IMR-90 (cell line): ENCODE data around the gene BRMS1. TPM values are rescaled to one million over a fixed set of nuclear protein-coding genes. Genes with fewer than 3 reads are reported as not detected.

Source experiments
- ATAC-seq: fragments of 200-7000 bp; cut with Tn5 transposase; 2 replicates; pipeline ENCODE4 v1.9.1; 2020; ENCODE audit warnings: low read depth, mild to moderate bottlenecking, moderate library complexity
- BruUV-seq: library from RNA; stranded (reverse); fragments of 400-500 nt; replicated peaks from 2 replicates; lab custom pipeline; 2021; lab: Mats Ljungman, UMichigan
- CTCF ChIA-PET: fragments of 300-600 bp; formaldehyde crosslinking; extraction: SDS; loops from one replicate; lab custom pipeline; 2021; ENCODE audit warnings: antibody characterized with exemption; lab: Yijun Ruan, JAX
- POLR2A ChIA-PET: fragments of 300-600 bp; sonication (Branson Sonifier 250); formaldehyde crosslinking; loops from one replicate; lab custom pipeline; 2022; ENCODE audit warnings: antibody characterized with exemption; ENCODE audit not compliant: unreplicated experiment; lab: Charles Lee
- DNase-seq: peaks from one replicate; pipeline ENCODE4 v3.0.0; 2013
- H2AFZ ChIP-seq: replicated peaks from 2 replicates; pipeline ENCODE3; 2013; ENCODE audit warnings: low read length, mild to moderate bottlenecking; ENCODE audit not compliant: poor library complexity
- H2AK5ac ChIP-seq: 2 replicates; pipeline ENCODE4 v1.6.1; 2013; ENCODE audit warnings: low read depth, low read length, inconsistent platforms
- H2AK9ac ChIP-seq: replicated peaks from 2 replicates; pipeline ENCODE3; 2013; ENCODE audit warnings: mild to moderate bottlenecking, low read depth, low read length, moderate library complexity; ENCODE audit not compliant: poor library complexity
- H2BK120ac ChIP-seq: 2 replicates; pipeline ENCODE4 v1.6.1; 2013; ENCODE audit warnings: low read depth, low read length, inconsistent platforms
- H2BK15ac ChIP-seq: 3 replicates; pipeline ENCODE4 v1.6.1; 2013; ENCODE audit warnings: low read depth, low read length, inconsistent platforms
- H2BK20ac ChIP-seq: 2 replicates; pipeline ENCODE4 v1.6.1; 2013; ENCODE audit warnings: low read depth, mild to moderate bottlenecking, inconsistent platforms, low read length, moderate library complexity
- H2BK5ac ChIP-seq: 2 replicates; pipeline ENCODE4 v1.6.1; 2013; ENCODE audit warnings: mild to moderate bottlenecking, low read depth, low read length, inconsistent platforms; ENCODE audit not compliant: poor library complexity, severe bottlenecking
- H3K14ac ChIP-seq: replicated peaks from 2 replicates; pipeline ENCODE4 v1.6.1; 2013; ENCODE audit warnings: low read depth, low read length, inconsistent platforms
- H3K18ac ChIP-seq: 2 replicates; pipeline ENCODE4 v1.6.1; 2013; ENCODE audit warnings: low read depth, low read length, control low read depth
- H3K23ac ChIP-seq: 2 replicates; pipeline ENCODE4 v1.6.1; 2013; ENCODE audit warnings: low read depth, low read length, inconsistent platforms
- H3K27ac ChIP-seq: 2 replicates; pipeline ENCODE4 v1.5.1; 2013; ENCODE audit warnings: mild to moderate bottlenecking, control low read depth, low read length; ENCODE audit not compliant: insufficient read depth
- H3K27me3 ChIP-seq: 2 replicates; pipeline ENCODE4 v1.6.1; 2013; ENCODE audit warnings: low read length; ENCODE audit not compliant: control insufficient read depth, insufficient read depth
- H3K36me3 ChIP-seq: 2 replicates; pipeline ENCODE4 v1.6.1; 2013; ENCODE audit warnings: low read length, mixed read lengths; ENCODE audit not compliant: control insufficient read depth, insufficient read depth
- H3K4ac ChIP-seq: 2 replicates; pipeline ENCODE4 v1.6.1; 2013; ENCODE audit warnings: low read depth, low read length, inconsistent platforms
- H3K4me1 ChIP-seq: 2 replicates; pipeline ENCODE4 v1.6.1; 2013; ENCODE audit warnings: low read length, mixed read lengths; ENCODE audit not compliant: control insufficient read depth, insufficient read depth
- H3K4me2 ChIP-seq: 2 replicates; pipeline ENCODE4 v1.6.1; 2013; ENCODE audit warnings: low read depth, mild to moderate bottlenecking, control low read depth, low read length, moderate library complexity
- H3K4me3 ChIP-seq: 2 replicates; pipeline ENCODE4 v1.5.1; 2013; ENCODE audit warnings: low read depth, mild to moderate bottlenecking, control low read depth, low read length, moderate library complexity; ENCODE audit not compliant: insufficient read depth
- H3K56ac ChIP-seq: 2 replicates; pipeline ENCODE4 v1.6.1; 2013; ENCODE audit warnings: low read length, inconsistent platforms; ENCODE audit not compliant: insufficient read depth; ENCODE audit errors: extremely low read depth
- H3K79me1 ChIP-seq, 2 experiments: 2 replicates each; pipeline ENCODE4 v1.6.1; 2013; ENCODE audit warnings: low read length in 2 of 2, inconsistent platforms in 1 of 2, low read depth in 1 of 2
- H3K9ac ChIP-seq: 2 replicates; pipeline ENCODE4 v1.6.1; 2013; ENCODE audit warnings: low read depth, low read length, control low read depth
- H3K9me1 ChIP-seq: 2 replicates; pipeline ENCODE4 v1.6.1; 2013; ENCODE audit warnings: low read length, inconsistent platforms; ENCODE audit not compliant: insufficient read depth
- H3K9me3 ChIP-seq: 2 replicates; pipeline ENCODE4 v1.6.1; 2013; ENCODE audit warnings: low read length; ENCODE audit not compliant: control insufficient read depth, insufficient read depth
- H4K20me1 ChIP-seq: 2 replicates; pipeline ENCODE4 v1.6.1; 2013; ENCODE audit warnings: low read length, inconsistent platforms; ENCODE audit not compliant: insufficient read depth
- H4K5ac ChIP-seq: 2 replicates; pipeline ENCODE4 v1.6.1; 2013; ENCODE audit warnings: mild to moderate bottlenecking, low read depth, low read length, control low read depth
- H4K8ac ChIP-seq, 2 experiments: 2 replicates each; pipeline ENCODE4 v1.6.1; 2013; ENCODE audit warnings: low read depth in 2 of 2, low read length in 2 of 2, control low read depth in 1 of 2, inconsistent platforms in 1 of 2
- H4K91ac ChIP-seq: 2 replicates; pipeline ENCODE4 v1.6.1; 2013; ENCODE audit warnings: low read depth, low read length, inconsistent platforms; ENCODE audit not compliant: insufficient read depth
- BHLHE40 ChIP-seq: fragments of 150-350 bp; IDR thresholded peaks from 2 replicates; pipeline ENCODE4 v1.6.1; 2016; ENCODE audit warnings: mild to moderate bottlenecking, low read depth, low read length
- CEBPB ChIP-seq: IDR thresholded peaks from 2 replicates; pipeline ENCODE4 v1.6.1; 2012; ENCODE audit warnings: low read depth, low read length, improper control_type of control experiment
- CHD1 ChIP-seq: IDR thresholded peaks from 2 replicates; pipeline ENCODE4 v1.6.1; 2012; ENCODE audit warnings: low read depth, low read length, improper control_type of control experiment
- FOS ChIP-seq: fragments of 150-350 bp; IDR thresholded peaks from 2 replicates; pipeline ENCODE4 v1.6.1; 2016; ENCODE audit warnings: low read depth, low read length
- MAFK ChIP-seq: IDR thresholded peaks from 2 replicates; pipeline ENCODE4 v1.6.1; 2012; ENCODE audit warnings: low read depth, low read length, improper control_type of control experiment
- MAZ ChIP-seq: IDR thresholded peaks from 2 replicates; pipeline ENCODE4 v1.6.1; 2012; ENCODE audit warnings: low read depth, mild to moderate bottlenecking, low read length, improper control_type of control experiment, moderate library complexity, borderline replicate concordance
- MXI1 ChIP-seq: IDR thresholded peaks from 2 replicates; pipeline ENCODE4 v1.6.1; 2012; ENCODE audit warnings: low read depth, mild to moderate bottlenecking, low read length, moderate library complexity, borderline replicate concordance
- NFE2L2 ChIP-seq: fragments of 150-350 bp; IDR thresholded peaks from 2 replicates; pipeline ENCODE4 v1.6.1; 2016; ENCODE audit warnings: low read depth, mild to moderate bottlenecking, low read length
- POLR2A ChIP-seq: IDR thresholded peaks from 2 replicates; pipeline ENCODE4 v1.6.1; 2012; ENCODE audit warnings: mild to moderate bottlenecking, low read depth, low read length
- RAD21 ChIP-seq: IDR thresholded peaks from 2 replicates; pipeline ENCODE4 v1.6.1; 2012; ENCODE audit warnings: low read length, improper control_type of control experiment
- RCOR1 ChIP-seq: IDR thresholded peaks from 2 replicates; pipeline ENCODE4 v1.6.1; 2012; ENCODE audit warnings: mild to moderate bottlenecking, low read length, improper control_type of control experiment; ENCODE audit not compliant: insufficient replicate concordance
- RFX5 ChIP-seq: IDR thresholded peaks from 2 replicates; pipeline ENCODE4 v1.8.0; 2012; ENCODE audit warnings: low read depth, mild to moderate bottlenecking, low read length, moderate library complexity
- SMC3 ChIP-seq: fragments of 150-350 bp; IDR thresholded peaks from 2 replicates; pipeline ENCODE4 v1.6.1; 2016; ENCODE audit warnings: low read depth, mild to moderate bottlenecking, antibody characterized with exemption, low read length, moderate library complexity
- WGBS, 2 experiments: methylation state at CpG; one replicate each; pipeline versions ENCODE4 v1.1.5 to v1.1.7; 2013; ENCODE audit warnings: missing lambda C conversion rate in 2 of 2; ENCODE audit not compliant: insufficient read length in 1 of 2; ENCODE audit errors: extremely low coverage in 2 of 2; 5-methylcytosine and 5-hydroxymethylcytosine counted together
- dilution Hi-C: fragments of 300-500 bp; cut with HindIII; formaldehyde crosslinking; loops from one replicate; pipeline ENCODE4 v1.14.3; 2018; ENCODE audit warnings: low sequenced_read_pairs; ENCODE audit not compliant: unreplicated experiment
- in situ Hi-C: fragments of 300-500 bp; cut with MboI; formaldehyde crosslinking; loops from 3 replicates; pipeline ENCODE4 v1.14.3; 2019; ENCODE audit warnings: low sequenced_read_pairs, inconsistent platforms, mixed read lengths
- intact Hi-C: fragments of 100-400 bp; cut with micrococcal nuclease; formaldehyde crosslinking; loops from 2 replicates; pipeline ENCODE4 v1.10.0; 2022
- polyA plus RNA-seq, 3 experiments: library from polyadenylated mRNA; depleted of rRNA; stranded (reverse); fragments of >200 nt; gene quantifications; 2 replicates each; pipeline ENCODE4 v1.2.3, GENCODE V29; 2012; ENCODE audit warnings: low replicate concordance in 1 of 3
- total RNA-seq: library from RNA; depleted of rRNA; stranded (reverse); fragments of >200 nt; gene quantifications from 2 replicates; pipeline ENCODE4 v1.2.3, GENCODE V29; 2012
- TF ChIP-seq, protein P1 (sequence below): fragments of 150-350 bp; IDR thresholded peaks from 2 replicates; pipeline ENCODE4 v1.6.1; 2016; ENCODE audit warnings: low read depth, mild to moderate bottlenecking, low read length, moderate library complexity, borderline replicate concordance
- TF ChIP-seq, protein P2 (sequence below): fragments of 150-350 bp; IDR thresholded peaks from 2 replicates; pipeline ENCODE4 v1.6.1; 2017; ENCODE audit warnings: mild to moderate bottlenecking, antibody characterized with exemption, low read length, low read depth
- TF ChIP-seq, protein P3 (sequence below): conservative IDR thresholded peaks from 2 replicates; pipeline ENCODE4 v1.5.1; 2012; ENCODE audit warnings: mild to moderate bottlenecking, low read depth, low read length, improper control_type of control experiment

Gene BRMS1
- total and polyA plus RNA-seq, 2 of the 4 experiments (the other 2 are of a cell fraction), result 48.3 to 57.9 TPM

DNA sequence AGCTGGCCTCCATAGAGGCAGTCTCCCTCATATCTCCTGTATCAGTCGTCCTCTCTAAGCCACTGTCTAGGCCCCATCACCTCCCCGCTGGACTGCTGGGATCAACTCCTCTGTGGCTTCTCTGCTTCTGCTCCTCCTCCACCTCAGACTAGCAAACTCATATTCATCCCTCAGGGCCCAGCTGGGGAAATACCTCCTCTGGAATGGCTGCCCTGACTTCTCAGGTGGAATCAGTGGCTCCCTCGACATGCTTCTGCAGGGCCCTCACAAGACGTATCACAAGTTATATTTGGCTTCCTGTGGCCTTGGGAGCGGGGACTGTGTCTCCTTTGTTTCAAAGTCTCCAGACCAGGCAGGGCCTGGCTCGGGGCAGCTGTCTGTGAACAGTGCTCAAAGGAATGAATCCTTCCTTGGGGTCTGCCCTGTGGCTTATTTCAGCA, 16.6 kb upstream of the BRMS1 start:
- Histone ChIP-seq H2BK5ac (no peak overlapping the region), H3K9me3 (no peaks in the 10 kb centered on the region), H3K4me1 (no peaks in the 10 kb centered on the region), H2BK15ac (no peak overlapping the region), H3K18ac (no peak overlapping the region), H3K4me2 (no peak overlapping the region), H4K20me1 (no peaks in the 10 kb centered on the region), H3K14ac (no peak overlapping the region), H2AK9ac (no peak overlapping the region), H2AFZ (no peak overlapping the region), H3K79me1 (no peaks in the 10 kb centered on the region), H3K27ac (no peak overlapping the region), H3K56ac (no peak overlapping the region), H3K9ac (no peak overlapping the region), H3K4me3 (no peak overlapping the region), H3K9me1 (no peaks in the 10 kb centered on the region), H2BK120ac (no peak overlapping the region), H2AK5ac (no peak overlapping the region), H3K36me3 (no peaks in the 10 kb centered on the region), H3K4ac (no peak overlapping the region), H3K27me3 (peaks cover 2% of the 10 kb centered on the region; the same call in 1 of the 2 replicates), H4K91ac (no peak overlapping the region), H3K23ac (no peak overlapping the region), H2BK20ac (no peak overlapping the region), H4K5ac (no peak overlapping the region), H4K8ac (no peak overlapping the region)
- in situ Hi-C loops, result no loop called here
- DNase-seq (no peak), ATAC-seq (no peak)
- intact Hi-C loops, result no loop called here
- no peak for TF ChIP-seq NFE2L2
- TF ChIP-seq, protein P1, sequence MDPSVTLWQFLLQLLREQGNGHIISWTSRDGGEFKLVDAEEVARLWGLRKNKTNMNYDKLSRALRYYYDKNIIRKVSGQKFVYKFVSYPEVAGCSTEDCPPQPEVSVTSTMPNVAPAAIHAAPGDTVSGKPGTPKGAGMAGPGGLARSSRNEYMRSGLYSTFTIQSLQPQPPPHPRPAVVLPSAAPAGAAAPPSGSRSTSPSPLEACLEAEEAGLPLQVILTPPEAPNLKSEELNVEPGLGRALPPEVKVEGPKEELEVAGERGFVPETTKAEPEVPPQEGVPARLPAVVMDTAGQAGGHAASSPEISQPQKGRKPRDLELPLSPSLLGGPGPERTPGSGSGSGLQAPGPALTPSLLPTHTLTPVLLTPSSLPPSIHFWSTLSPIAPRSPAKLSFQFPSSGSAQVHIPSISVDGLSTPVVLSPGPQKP, result no peak
- no peak for TF ChIP-seq BHLHE40
- no peak for TF ChIP-seq MAFK
- TF ChIP-seq CEBPB, result no peak
- TF ChIP-seq, protein P2, sequence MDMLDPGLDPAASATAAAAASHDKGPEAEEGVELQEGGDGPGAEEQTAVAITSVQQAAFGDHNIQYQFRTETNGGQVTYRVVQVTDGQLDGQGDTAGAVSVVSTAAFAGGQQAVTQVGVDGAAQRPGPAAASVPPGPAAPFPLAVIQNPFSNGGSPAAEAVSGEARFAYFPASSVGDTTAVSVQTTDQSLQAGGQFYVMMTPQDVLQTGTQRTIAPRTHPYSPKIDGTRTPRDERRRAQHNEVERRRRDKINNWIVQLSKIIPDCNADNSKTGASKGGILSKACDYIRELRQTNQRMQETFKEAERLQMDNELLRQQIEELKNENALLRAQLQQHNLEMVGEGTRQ, result no peak
- TF ChIP-seq MXI1, result no peak
- no peak for TF ChIP-seq RAD21
- no peak for TF ChIP-seq MAZ
- TF ChIP-seq RCOR1, result no peak
- TF ChIP-seq, protein P3, sequence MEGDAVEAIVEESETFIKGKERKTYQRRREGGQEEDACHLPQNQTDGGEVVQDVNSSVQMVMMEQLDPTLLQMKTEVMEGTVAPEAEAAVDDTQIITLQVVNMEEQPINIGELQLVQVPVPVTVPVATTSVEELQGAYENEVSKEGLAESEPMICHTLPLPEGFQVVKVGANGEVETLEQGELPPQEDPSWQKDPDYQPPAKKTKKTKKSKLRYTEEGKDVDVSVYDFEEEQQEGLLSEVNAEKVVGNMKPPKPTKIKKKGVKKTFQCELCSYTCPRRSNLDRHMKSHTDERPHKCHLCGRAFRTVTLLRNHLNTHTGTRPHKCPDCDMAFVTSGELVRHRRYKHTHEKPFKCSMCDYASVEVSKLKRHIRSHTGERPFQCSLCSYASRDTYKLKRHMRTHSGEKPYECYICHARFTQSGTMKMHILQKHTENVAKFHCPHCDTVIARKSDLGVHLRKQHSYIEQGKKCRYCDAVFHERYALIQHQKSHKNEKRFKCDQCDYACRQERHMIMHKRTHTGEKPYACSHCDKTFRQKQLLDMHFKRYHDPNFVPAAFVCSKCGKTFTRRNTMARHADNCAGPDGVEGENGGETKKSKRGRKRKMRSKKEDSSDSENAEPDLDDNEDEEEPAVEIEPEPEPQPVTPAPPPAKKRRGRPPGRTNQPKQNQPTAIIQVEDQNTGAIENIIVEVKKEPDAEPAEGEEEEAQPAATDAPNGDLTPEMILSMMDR, result no peak
- TF ChIP-seq CHD1, result no peak
- TF ChIP-seq RFX5, result no peak
- TF ChIP-seq POLR2A, result no peak
- no peak for TF ChIP-seq SMC3
- no peak for TF ChIP-seq FOS
- ChIA-PET CTCF (no interaction called here), POLR2A (interaction anchor here (0.6 kb wide), 1 partner anchor 25 kb away, joined by 3 read pairs; the partner anchor contains the start of gene RIN1)
- BruUV-seq, result no TSS peak
- dilution Hi-C loops, result no loop called here
- WGBS, 2 experiments, result 86% methylated on average over 6 of the region's 6 CpGs; no CpG with 5 or more reads in 1 of the 2 experiments
